Lower lobe of right lung (tissue), 2 donors: ENCODE data around the gene ZBTB22. TPM values are rescaled to one million over a fixed set of nuclear protein-coding genes. Genes with fewer than 3 reads are reported as not detected.
A peak's percentile ranks its signal among the peaks of the same experiment; 100 is the strongest.

ENCODE experiments used
- ATAC-seq, 2 donors: fragments of 200-7000 bp; cut with Tn5 transposase; one replicate each; pipeline ENCODE4 v1.9.1; 2020 to 2022; ENCODE audit warnings: mild to moderate bottlenecking in 2 of 2, moderate library complexity in 2 of 2
- DNase-seq: peaks from one replicate; pipeline ENCODE4 v3.0.0-alpha.2; 2020
- H3K27ac ChIP-seq: fragments of 200-600 bp; one replicate; pipeline ENCODE4 v1.8.0; 2022
- H3K27me3 ChIP-seq: fragments of 200-600 bp; one replicate; pipeline ENCODE4 v1.8.0; 2022; ENCODE audit warnings: low read depth
- H3K36me3 ChIP-seq: fragments of 200-600 bp; one replicate; pipeline ENCODE4 v1.8.0; 2022; ENCODE audit warnings: mild to moderate bottlenecking
- H3K4me1 ChIP-seq: fragments of 200-600 bp; one replicate; pipeline ENCODE4 v1.8.0; 2022
- H3K4me3 ChIP-seq: fragments of 200-600 bp; one replicate; pipeline ENCODE4 v1.8.0; 2022; ENCODE audit warnings: mild to moderate bottlenecking
- H3K9me3 ChIP-seq: fragments of 200-600 bp; one replicate; pipeline ENCODE4 v1.8.0; 2022
- CTCF ChIP-seq: fragments of 200-600 bp; IDR thresholded peaks from one replicate; pipeline ENCODE4 v1.8.0; 2022; ENCODE audit warnings: antibody characterized with exemption, mild to moderate bottlenecking
- intact Hi-C: fragments of 100-400 bp; cut with DNase I; formaldehyde crosslinking; loops from one replicate; pipeline ENCODE4 v1.11.0; 2022
- total RNA-seq: library from RNA; stranded (reverse); fragmentation: NEBNext Ultra II Directional; extraction: Animal tissue kit (Norgen Biotek cat#: 25700); gene quantifications from one replicate; pipeline ENCODE4 v1.2.1, GENCODE V29; 2021
- donor health status: DM: no; HTN: yes; CAD: no; lungs with severe emphysema.

The ZBTB22 gene
- total RNA-seq, 1 donor from 2014 or later: 27.5 TPM

GRCh38 chr6:33297956-33298772, 19.4 kb downstream of the ZBTB22 start:
- peak; percentile 75 to 76 for ATAC-seq
- no peak for TF ChIP-seq CTCF
- H3K4me1 ChIP-seq: peaks cover 38% of the 10 kb centered on the region
- peak overlapping the region; percentile 90 for H3K27ac ChIP-seq
- DNase-seq: peak; percentile 78
- H3K9me3 ChIP-seq: no peaks in the 10 kb centered on the region
- intact Hi-C loops: no loop called here
- peaks cover 55% of the 10 kb centered on the region for H3K36me3 ChIP-seq
- no peaks in the 10 kb centered on the region for H3K27me3 ChIP-seq
- H3K4me3 ChIP-seq: peak overlapping the region; percentile 70

- no peaks in the 10 kb centered on the region for H3K9me3 ChIP-seq
- TF ChIP-seq CTCF: no peak
- no peaks in the 10 kb centered on the region for H3K27me3 ChIP-seq
- H3K4me1 ChIP-seq: peaks cover 38% of the 10 kb centered on the region
- intact Hi-C loops: no loop called here
- peak; percentile 27 to 49 for ATAC-seq
- peaks cover 55% of the 10 kb centered on the region for H3K36me3 ChIP-seq
- peak overlapping the region; percentile 70 for H3K4me3 ChIP-seq
- H3K27ac ChIP-seq: peak overlapping the region; percentile 90
- DNase-seq: peak; percentile 80
These were observed 20.1 kb downstream of the ZBTB22 start for GRCh38 chr6:33297406-33297955.

- no peak for ATAC-seq
- H3K4me1 ChIP-seq: peaks cover 38% of the 10 kb centered on the region
- peak overlapping the region; percentile 90 for H3K27ac ChIP-seq
- H3K4me3 ChIP-seq: peak overlapping the region; percentile 70
- no peak for TF ChIP-seq CTCF
- no peak for DNase-seq
- peaks cover 55% of the 10 kb centered on the region for H3K36me3 ChIP-seq
- H3K27me3 ChIP-seq: no peaks in the 10 kb centered on the region
- intact Hi-C loops: no loop called here
- no peaks in the 10 kb centered on the region for H3K9me3 ChIP-seq
These were observed 20.6 kb downstream of the ZBTB22 start for GRCh38 chr6:33296797-33297405.

GRCh38 chr6:33295621-33296369, 21.7 kb downstream of the ZBTB22 start:
- H3K36me3 ChIP-seq: peaks cover 61% of the 10 kb centered on the region
- intact Hi-C loops: no loop called here
- ATAC-seq (no peak), DNase-seq (no peak)
- H3K27ac ChIP-seq: no peak overlapping the region
- no peak for TF ChIP-seq CTCF
- no peak overlapping the region for H3K4me3 ChIP-seq
- H3K27me3 ChIP-seq: no peaks in the 10 kb centered on the region
- no peaks in the 10 kb centered on the region for H3K9me3 ChIP-seq
- H3K4me1 ChIP-seq: peaks cover 30% of the 10 kb centered on the region

- ATAC-seq (no peak), DNase-seq (no peak)
- no peak overlapping the region for H3K27ac ChIP-seq
- H3K9me3 ChIP-seq: no peaks in the 10 kb centered on the region
- TF ChIP-seq CTCF: no peak
- intact Hi-C loops: no loop called here
- H3K27me3 ChIP-seq: no peaks in the 10 kb centered on the region
- H3K4me1 ChIP-seq: peaks cover 32% of the 10 kb centered on the region
- peaks cover 64% of the 10 kb centered on the region for H3K36me3 ChIP-seq
- H3K4me3 ChIP-seq: no peak overlapping the region
These were observed 23.3 kb downstream of the ZBTB22 start for GRCh38 chr6:33294086-33294823.
